Adipose tissue (tissue), 3 donors: ENCODE data around the gene PLEKHA5. TPM values are rescaled to one million over a fixed set of nuclear protein-coding genes. Genes with fewer than 3 reads are reported as not detected.

Experiments
- H3K27ac ChIP-seq: one replicate; pipeline ENCODE4 v1.5.1; 2013; ENCODE audit warnings: low read depth, low read length
- WGBS, 3 donors: extraction: QIAGEN DNeasy Blood & Tissue Kit; methylation state at CpG; one replicate each; pipeline ENCODE4 v1.1.7; 2013; 5-methylcytosine and 5-hydroxymethylcytosine counted together
- polyA plus RNA-seq, 3 donors: library from polyadenylated mRNA; stranded (reverse); fragments of 200-250 nt; gene quantifications; one replicate each; pipeline ENCODE4 v1.2.3, GENCODE V29; 2013
- donor health status: healthy with polysubstance abuse.
- donor health status: Bipolar disorder and iron deficiency.
- donor health status: healthy.

PLEKHA5 gene
- polyA plus RNA-seq, 3 donors: 5.4 to 24.7 (median 7.8) TPM

DNA sequence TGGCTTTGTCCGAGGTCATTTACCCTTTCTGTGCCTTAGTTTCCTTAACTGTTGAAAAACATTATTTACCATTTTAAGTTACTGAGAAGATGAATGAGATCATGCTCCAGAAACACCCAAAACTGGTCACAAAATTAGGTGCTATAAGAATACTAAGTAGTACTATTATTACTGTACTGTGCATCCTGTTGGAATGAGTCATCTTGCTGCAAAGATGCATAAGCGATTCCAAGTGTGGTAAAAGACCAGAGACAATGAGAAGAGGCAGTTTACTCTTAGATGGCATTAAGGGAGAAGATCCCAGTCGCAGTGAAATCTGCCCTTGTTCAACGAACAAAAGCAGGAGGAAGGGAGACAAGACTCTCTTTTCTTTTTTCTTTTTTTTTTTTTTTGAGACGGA lies 4.2 kb upstream of the PLEKHA5 start:
- no peak overlapping the region for H3K27ac ChIP-seq
- WGBS, 3 donors: 82 to 91% (median 86%) methylated on average over 4 to 5 of the region's 5 CpGs

DNA sequence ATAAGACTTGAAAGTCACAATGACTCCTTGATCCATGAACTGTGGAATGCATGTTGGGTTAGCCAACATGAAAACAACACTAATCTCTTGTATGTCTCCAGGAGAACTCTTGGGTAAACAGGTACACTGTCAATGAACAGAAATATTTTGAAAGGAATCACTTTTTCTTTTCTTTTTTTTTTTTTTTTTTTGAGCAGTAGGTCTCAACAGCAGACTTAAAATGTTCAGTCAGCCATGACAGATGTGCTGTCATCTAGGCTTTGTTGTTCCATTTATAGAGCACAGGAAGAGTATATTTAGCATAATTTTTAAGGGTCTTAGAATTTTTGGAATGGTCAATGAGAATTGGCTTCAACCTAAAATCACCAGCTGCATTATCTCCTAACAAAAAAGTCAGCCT lies 2.3 kb upstream of the PLEKHA5 start:
- H3K27ac ChIP-seq: no peak overlapping the region

GRCh38 chr12:19128485-19128884 lies 1.0 kb upstream of the PLEKHA5 start:
- 82 to 84% (median 83%) methylated on average over 2 of the region's 2 CpGs for WGBS, 3 donors
- no peak overlapping the region for H3K27ac ChIP-seq

GRCh38 chr12:19129122-19129485 lies 429 bp upstream of the PLEKHA5 start:
- H3K27ac ChIP-seq: no peak overlapping the region
- 3% methylated on average over 12 of the region's 12 CpGs for WGBS, 3 donors

- 0% methylated on average over 52 to 61 of the region's 61 CpGs for WGBS, 3 donors
Observed at GRCh38 chr12:19130224-19131024, 891 bp downstream of the PLEKHA5 start.

DNA sequence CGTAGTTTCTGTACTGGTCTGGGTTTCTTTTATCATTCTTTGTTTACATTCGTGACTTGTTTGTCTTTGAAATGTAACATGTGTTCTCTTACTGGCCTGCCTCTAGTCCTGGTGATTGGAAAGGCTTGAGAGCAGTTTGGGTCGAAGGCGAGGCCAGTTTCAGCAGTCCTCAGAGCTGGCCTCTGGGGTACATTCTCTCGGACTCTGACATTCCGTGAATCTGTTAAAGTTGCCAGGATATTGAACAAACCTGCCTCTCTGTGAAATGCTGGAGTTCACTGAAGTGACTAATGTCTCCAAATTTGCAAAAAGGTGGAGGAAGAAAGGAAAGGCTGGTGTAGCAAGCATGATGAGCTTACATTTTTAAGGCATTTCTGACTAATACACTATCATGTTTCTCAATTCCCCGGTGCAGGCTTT lies 1.5 kb downstream of the PLEKHA5 start:
- WGBS, 3 donors: 2 to 6% (median 4%) methylated on average over 7 of the region's 7 CpGs
- H3K27ac ChIP-seq: no peak overlapping the region

More at GRCh38 chr12:19130224-19131024, 891 bp downstream of the PLEKHA5 start:
- no peak overlapping the region for H3K27ac ChIP-seq

DNA sequence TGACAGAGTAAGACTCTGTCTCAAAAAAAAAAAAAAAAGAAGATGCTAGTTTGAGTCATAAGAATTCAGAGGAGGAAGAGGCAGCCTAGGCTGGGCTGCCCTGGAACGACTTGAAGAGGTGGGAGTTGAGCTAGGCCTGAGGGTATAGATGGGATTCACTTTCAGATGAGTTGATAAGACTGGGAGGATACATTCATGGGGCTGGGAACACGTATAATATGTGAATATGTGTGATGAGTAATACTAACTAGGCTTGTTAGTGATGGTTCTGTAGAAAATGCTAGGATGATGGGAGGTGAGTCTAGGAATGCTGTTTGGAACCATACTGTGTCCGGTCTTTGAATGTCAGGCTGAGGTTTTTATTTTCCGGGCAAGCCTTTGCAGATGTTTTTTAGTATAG lies 9.0 kb downstream of the PLEKHA5 start:
- WGBS, 3 donors: 90 to 97% (median 91%) methylated on average over 4 of the region's 4 CpGs
- H3K27ac ChIP-seq: no peak overlapping the region

GRCh38 chr12:19138956-19139355 lies 9.4 kb downstream of the PLEKHA5 start:
- 92 to 96% (median 95%) methylated on average over 3 of the region's 3 CpGs for WGBS, 3 donors
- no peak overlapping the region for H3K27ac ChIP-seq

DNA sequence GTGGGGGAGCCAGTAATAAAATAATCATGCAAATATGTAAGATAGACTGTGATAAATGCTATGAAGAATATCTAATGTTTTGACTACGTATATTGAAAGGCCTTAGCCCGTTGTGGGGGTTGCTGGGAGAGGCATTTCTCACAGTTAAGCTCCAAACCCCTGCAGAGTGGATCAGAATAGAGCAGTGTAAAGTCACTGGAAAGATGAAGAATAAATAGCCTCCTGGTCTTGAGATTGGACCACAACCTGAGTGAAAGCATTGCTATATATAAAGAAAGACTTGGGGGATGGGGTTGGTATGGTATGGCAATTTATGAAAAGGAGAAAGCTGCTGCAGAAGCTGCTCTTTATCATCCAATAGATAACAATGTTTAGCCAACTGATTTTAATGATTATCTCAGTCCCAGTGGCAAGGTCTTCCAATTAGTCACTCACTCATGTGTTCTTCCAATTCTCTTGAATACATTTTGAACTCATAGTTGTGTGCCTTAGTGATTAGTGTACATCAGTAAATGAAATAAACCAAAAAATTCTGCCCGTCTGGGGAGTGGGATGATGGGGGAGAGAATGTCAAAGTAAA lies 10.2 kb downstream of the PLEKHA5 start:
- no peak overlapping the region for H3K27ac ChIP-seq

DNA sequence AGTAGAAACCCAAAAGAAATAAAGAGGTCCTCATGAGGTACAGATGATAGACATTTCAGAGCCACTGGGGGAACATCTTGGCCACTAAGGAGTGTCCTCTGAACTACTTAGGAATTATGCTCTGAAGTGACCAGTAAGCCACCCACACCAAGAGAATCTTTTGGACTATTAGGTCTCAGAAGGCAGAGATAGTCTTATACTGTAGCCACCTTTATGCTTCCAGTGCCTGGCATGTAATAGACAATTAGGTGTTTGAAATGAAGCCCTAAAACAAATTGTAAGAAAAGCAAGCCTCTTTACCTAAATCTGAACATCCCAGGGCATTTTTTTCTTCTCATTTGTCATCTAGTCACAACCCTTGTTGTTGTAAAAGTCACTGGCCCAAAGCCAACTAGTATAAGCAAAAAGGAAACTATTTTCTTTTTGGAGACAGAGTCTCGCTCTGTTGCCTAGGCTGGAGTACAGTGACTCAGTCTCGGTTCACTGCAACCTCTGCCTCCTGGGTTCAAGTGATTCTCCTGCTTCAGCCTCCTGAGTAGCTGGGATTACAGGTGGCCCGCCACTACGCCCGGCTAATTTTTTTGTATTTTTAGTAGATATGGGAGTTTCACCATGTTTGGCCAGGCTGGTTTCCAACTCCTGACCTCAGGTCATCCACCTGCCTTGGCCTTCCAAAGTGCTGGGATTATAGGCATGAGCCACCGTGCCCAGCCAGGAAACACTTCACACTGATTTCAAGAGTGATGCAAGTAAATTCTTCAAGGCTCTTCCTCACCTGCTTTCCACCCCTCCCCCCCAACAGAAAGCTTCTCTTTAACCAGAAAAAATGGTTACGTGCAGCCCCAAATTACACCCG lies 11.1 kb downstream of the PLEKHA5 start:
- 76 to 83% (median 81%) methylated on average over 8 of the region's 8 CpGs for WGBS, 3 donors
- no peak overlapping the region for H3K27ac ChIP-seq

More for the DNA sequence above, 10.2 kb downstream of the PLEKHA5 start:
- 79 to 92% (median 87%) methylated on average over 3 of the region's 3 CpGs for WGBS, 3 donors

DNA sequence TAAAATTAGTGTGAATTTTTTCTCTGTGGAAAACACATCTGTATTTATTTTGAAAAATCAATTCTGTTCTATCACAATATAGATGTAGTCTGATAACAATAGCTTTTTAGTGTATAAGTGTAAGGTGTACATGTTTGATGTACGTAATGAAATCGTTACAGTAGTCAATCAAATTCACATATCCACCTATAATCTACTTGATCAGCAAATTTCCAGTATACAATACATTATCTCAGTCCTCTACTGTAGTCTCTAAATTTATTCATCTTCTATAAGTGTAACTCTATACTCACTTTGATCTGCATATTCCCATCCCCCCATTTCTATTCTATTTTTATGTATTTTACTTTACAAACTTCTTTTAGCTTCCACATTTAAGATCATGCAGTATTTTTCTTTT lies 13.0 kb downstream of the PLEKHA5 start:
- no peak overlapping the region for H3K27ac ChIP-seq
- 94 to 99% (median 94%) methylated on average over 2 of the region's 2 CpGs for WGBS, 3 donors

DNA sequence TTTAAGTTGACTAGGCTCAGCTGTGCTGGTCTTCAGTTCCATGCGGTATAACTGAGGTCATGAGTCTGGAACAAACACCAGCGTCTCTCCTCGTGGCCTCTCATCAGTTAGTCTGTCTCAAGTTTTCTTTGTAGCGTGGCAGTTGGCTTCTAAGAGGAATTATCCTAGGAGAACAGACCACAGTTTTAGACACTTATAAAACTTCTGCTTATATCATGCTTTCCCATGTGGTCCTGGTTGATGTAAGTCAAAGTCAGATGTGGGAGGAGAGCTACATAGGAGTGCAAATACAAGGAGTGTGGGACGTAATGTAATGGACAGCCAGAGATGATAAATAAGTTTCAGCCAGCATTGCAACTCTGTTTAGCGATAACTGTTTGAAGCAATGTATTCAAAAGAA lies 14.8 kb downstream of the PLEKHA5 start:
- WGBS, 3 donors: 70 to 90% (median 77%) methylated on average over 6 of the region's 6 CpGs
- no peak overlapping the region for H3K27ac ChIP-seq

- H3K27ac ChIP-seq: no peak overlapping the region
- WGBS, 3 donors: 22 to 94% (median 84%) methylated on average over 2 of the region's 2 CpGs
Observed at GRCh38 chr12:19144985-19145384, 15.5 kb downstream of the PLEKHA5 start.

DNA sequence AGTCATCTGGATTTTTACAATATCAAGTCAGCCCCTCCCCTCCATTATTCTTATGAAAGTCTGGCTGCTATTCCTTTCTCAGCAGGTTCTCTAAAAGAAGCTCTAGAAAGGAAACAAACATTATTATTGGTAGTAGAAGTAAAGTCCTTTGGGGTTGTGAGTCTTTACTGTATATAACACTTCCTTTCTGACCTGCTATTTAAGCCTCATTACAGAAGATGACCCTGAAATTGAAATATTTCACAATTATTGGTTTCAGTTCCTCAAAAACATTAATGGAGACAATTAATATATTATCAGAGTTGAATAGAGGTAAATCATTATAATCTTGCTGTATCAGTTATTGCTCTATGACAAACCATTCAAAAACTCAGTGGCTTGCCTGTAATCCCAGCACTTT lies 19.3 kb downstream of the PLEKHA5 start:
- no peak overlapping the region for H3K27ac ChIP-seq

- WGBS, 3 donors: 88 to 97% (median 94%) methylated on average over 2 of the region's 2 CpGs
- H3K27ac ChIP-seq: no peak overlapping the region
Observed at GRCh38 chr12:19150273-19150900, 20.9 kb downstream of the PLEKHA5 start.

DNA sequence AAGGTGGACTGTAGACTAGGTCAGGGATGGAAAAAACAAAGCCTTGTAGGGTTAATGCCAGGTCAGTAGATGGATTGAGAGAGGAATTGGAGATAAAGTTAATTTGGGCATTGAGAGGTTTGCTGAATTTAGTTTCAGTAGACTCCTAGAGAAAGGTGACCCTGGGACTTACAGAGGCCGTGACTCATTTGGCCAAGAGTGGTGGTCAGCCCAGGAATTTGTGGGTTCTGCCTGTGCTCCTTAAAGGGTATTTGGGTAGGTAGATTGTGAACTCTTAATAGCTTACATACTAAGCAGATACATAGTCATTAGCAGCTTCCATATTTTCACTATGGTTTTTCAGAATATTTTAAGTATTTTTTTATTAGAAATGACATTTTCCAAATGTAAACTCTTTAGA lies 21.8 kb downstream of the PLEKHA5 start:
- H3K27ac ChIP-seq: no peak overlapping the region
- WGBS, 3 donors: 96 to 100% (median 100%) methylated on average over 1 of the region's 1 CpG

DNA sequence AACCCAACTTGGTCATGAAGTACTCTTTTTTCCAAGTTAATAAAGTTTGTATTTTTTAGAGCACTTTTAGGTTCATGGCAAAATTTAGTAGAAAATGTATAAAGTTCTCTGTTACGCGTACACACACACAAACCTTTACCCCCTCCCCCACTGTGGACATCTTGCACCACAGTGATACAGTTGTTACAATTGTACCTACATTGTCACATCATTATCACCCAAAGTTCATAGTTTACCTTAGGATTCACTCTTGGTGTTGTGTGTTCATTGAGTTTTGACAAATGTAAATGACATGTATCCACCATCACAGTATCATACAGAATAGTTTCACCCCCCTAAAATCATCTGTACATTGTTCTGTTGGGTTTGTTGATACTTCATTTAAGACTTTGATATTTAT lies 23.9 kb downstream of the PLEKHA5 start:
- WGBS, 3 donors: 48 to 51% (median 49%) methylated on average over 2 of the region's 2 CpGs

GRCh38 chr12:19154686-19155085 lies 25.2 kb downstream of the PLEKHA5 start:
- H3K27ac ChIP-seq: no peak overlapping the region
- 36 to 40% (median 38%) methylated on average over 2 of the region's 2 CpGs for WGBS, 3 donors

More for the DNA sequence above, 23.9 kb downstream of the PLEKHA5 start:
- H3K27ac ChIP-seq: no peak overlapping the region
